Peyer's patch (tissue), 4 donors: Measurements from ENCODE around the gene KLRC4. TPM values are rescaled to one million over a fixed set of nuclear protein-coding genes. Genes with fewer than 3 reads are reported as not detected.

ENCODE experiments used
- DNase-seq, 3 donors: peaks; one replicate each; pipeline ENCODE4 v3.0.0-alpha.2; 2017 to 2019
- H3K27ac ChIP-seq, 4 donors: fragments of 200-600 bp; sonication (generic); one replicate each; pipeline ENCODE4 v1.5.1; 2016 to 2019
- H3K27me3 ChIP-seq, 2 donors: fragments of 200-600 bp; sonication (generic); one replicate each; pipeline ENCODE4 v1.5.1; 2019
- H3K36me3 ChIP-seq, 3 donors: fragments of 200-600 bp; sonication (generic); one replicate each; pipeline ENCODE4 v1.5.1; 2016 to 2019
- H3K4me1 ChIP-seq, 4 donors: fragments of 200-600 bp; sonication (generic); one replicate each; pipeline ENCODE4 v1.5.1; 2016 to 2019
- H3K4me3 ChIP-seq, 4 donors: fragments of 200-600 bp; sonication (generic); 1 replicate in 3 of 4; 2 replicates in 1 of 4; pipeline ENCODE4 v1.5.1; 2016 to 2019; ENCODE audit warnings: mild to moderate bottlenecking in 1 of 4
- H3K9me3 ChIP-seq, 4 donors: fragments of 200-600 bp; sonication (generic); one replicate each; pipeline ENCODE4 v1.5.1; 2016 to 2019; ENCODE audit warnings: mild to moderate bottlenecking in 1 of 4
- CTCF ChIP-seq, 6 experiments: fragments of 450-650 bp in 4 of 6; fragments of 200-600 bp in 2 of 6; sonication (generic) in 1 of 6; IDR thresholded peaks; one replicate each; pipeline ENCODE4 v1.5.1; 2017 to 2019; ENCODE audit warnings: antibody characterized with exemption in 6 of 6, mild to moderate bottlenecking in 3 of 6, moderate library complexity in 1 of 6
- POLR2A ChIP-seq, 2 donors: fragments of 450-650 bp; IDR thresholded peaks; one replicate each; pipeline ENCODE4 v1.5.1; 2017; ENCODE audit warnings: antibody characterized with exemption in 2 of 2, mild to moderate bottlenecking in 2 of 2, moderate library complexity in 2 of 2
- total RNA-seq, 4 donors: library from RNA; depleted of rRNA; stranded (reverse); fragments of >200 nt; gene quantifications; one replicate each; pipeline ENCODE4 v1.1.0, GENCODE V29; 2016

KLRC4 gene
- 1 to 10 TPM in 3 of 4 donors, not detected in 1; 2.1 to 5.8 (median 5.6) TPM for total RNA-seq

- Histone ChIP-seq H3K4me3 (no peak within 1 kb of the TSS), H3K36me3 (no peaks in the 10 kb centered on the region), H3K27ac (no peak within 1 kb of the TSS), H3K27me3 (no peaks in the 10 kb centered on the region), H3K4me1 (no peaks in the 10 kb centered on the region), H3K9me3 (peaks cover 0 to 4% (median 0%) of the 10 kb centered on the region in 4 donors)
- no peak for DNase-seq
- TF ChIP-seq CTCF (IDR thresholded peaks at IDR 0.05) = no peak
- TF ChIP-seq POLR2A (IDR thresholded peaks at IDR 0.05) = no peak
Observed at GRCh38 chr12:10409392-10409791, at the start of gene KLRC4. Gene KLRC4 (minus strand): TSS chr12:10409757. CDS start chr12:10409575, 182 bp downstream.

- no peaks in the 10 kb centered on the region for H3K4me1 ChIP-seq
Observed at GRCh38 chr12:10457760-10458159, 48.2 kb upstream of the KLRC4 start.

GRCh38 chr12:10456856-10457255 lies 47.3 kb upstream of the KLRC4 start:
- H3K4me3 ChIP-seq = no peak overlapping the region
- no peak overlapping the region for H3K27ac ChIP-seq
- H3K4me1 ChIP-seq = no peaks in the 10 kb centered on the region
- H3K36me3 ChIP-seq = no peaks in the 10 kb centered on the region
- H3K27me3 ChIP-seq = no peaks in the 10 kb centered on the region
- H3K9me3 ChIP-seq = peaks cover 0 to 7% (median 2%) of the 10 kb centered on the region in 4 donors
- TF ChIP-seq CTCF (IDR thresholded peaks at IDR 0.05) = no peak
- DNase-seq = no peak

More at GRCh38 chr12:10457760-10458159, 48.2 kb upstream of the KLRC4 start:
- TF ChIP-seq CTCF (IDR thresholded peaks at IDR 0.05) = no peak
- TF ChIP-seq POLR2A (IDR thresholded peaks at IDR 0.05) = no peak
- DNase-seq = no peak
- no peaks in the 10 kb centered on the region for H3K36me3 ChIP-seq
- H3K27ac ChIP-seq = no peak overlapping the region
- H3K4me3 ChIP-seq = no peak overlapping the region
- peaks cover 0 to 7% (median 2%) of the 10 kb centered on the region in 4 donors for H3K9me3 ChIP-seq
- no peaks in the 10 kb centered on the region for H3K27me3 ChIP-seq

- no peaks in the 10 kb centered on the region for H3K4me1 ChIP-seq
Observed at GRCh38 chr12:10455766-10456165, 46.2 kb upstream of the KLRC4 start.

GRCh38 chr12:10454531-10454930 lies 45.0 kb upstream of the KLRC4 start:
- H3K36me3 ChIP-seq = no peaks in the 10 kb centered on the region
- DNase-seq = no peak
- H3K4me3 ChIP-seq = no peak overlapping the region
- H3K27me3 ChIP-seq = no peaks in the 10 kb centered on the region
- H3K9me3 ChIP-seq = peaks cover 0 to 7% (median 2%) of the 10 kb centered on the region in 4 donors
- TF ChIP-seq CTCF (IDR thresholded peaks at IDR 0.05) (no peak), POLR2A (IDR thresholded peaks at IDR 0.05) (no peak)
- no peak overlapping the region for H3K27ac ChIP-seq
- H3K4me1 ChIP-seq = no peaks in the 10 kb centered on the region

More at GRCh38 chr12:10455766-10456165, 46.2 kb upstream of the KLRC4 start:
- no peak overlapping the region for H3K27ac ChIP-seq
- no peak overlapping the region for H3K4me3 ChIP-seq
- no peaks in the 10 kb centered on the region for H3K27me3 ChIP-seq
- no peak for TF ChIP-seq POLR2A (IDR thresholded peaks at IDR 0.05)
- TF ChIP-seq CTCF (IDR thresholded peaks at IDR 0.05) = no peak
- H3K9me3 ChIP-seq = peaks cover 0 to 7% (median 2%) of the 10 kb centered on the region in 4 donors
- H3K36me3 ChIP-seq = no peaks in the 10 kb centered on the region
- no peak for DNase-seq

GRCh38 chr12:10453156-10453555 lies 43.6 kb upstream of the KLRC4 start, which contains the start of gene KLRC1:
Gene KLRC1 (minus strand): TSS chr12:10453377. CDS start chr12:10451156, 2,221 bp downstream.
- no peaks in the 10 kb centered on the region for H3K27me3 ChIP-seq
- H3K4me3 ChIP-seq = no peak within 1 kb of the TSS
- H3K4me1 ChIP-seq = no peaks in the 10 kb centered on the region
- peaks cover 0 to 7% (median 2%) of the 10 kb centered on the region in 4 donors for H3K9me3 ChIP-seq
- H3K27ac ChIP-seq = no peak within 1 kb of the TSS
- no peaks in the 10 kb centered on the region for H3K36me3 ChIP-seq
- TF ChIP-seq POLR2A (IDR thresholded peaks at IDR 0.05) (no peak), CTCF (IDR thresholded peaks at IDR 0.05) (no peak)
- no peak for DNase-seq
